Fibroblast of lung (primary cell): ENCODE results near the gene ATXN7L3. TPM values are rescaled to one million over a fixed set of nuclear protein-coding genes. Genes with fewer than 3 reads are reported as not detected.

ENCODE experiments used
- polyA plus RNA-seq, 2 donors: library from polyadenylated mRNA; depleted of rRNA in 1 of 2; stranded (reverse) in 1 of 2; unstranded in 1 of 2; fragments of >200 nt; gene quantifications; 2 replicates each; pipeline ENCODE4 v1.2.1, GENCODE V29; 2011 to 2012; ENCODE audit warnings: missing spikeins in 1 of 2
- total RNA-seq: library from RNA; depleted of rRNA; stranded (reverse); fragments of >200 nt; gene quantifications from 2 replicates; pipeline ENCODE4 v1.2.1, GENCODE V29; 2014

ATXN7L3 gene
- total and polyA plus RNA-seq, 2 donors (not counting 1 experiment from before 2014, with no cell fraction given), result 34.8 to 36.5 TPM

Other genes starting within 250 kb of the ATXN7L3 start
- 0.33 TPM in 1 of 2 replicates, not detected in the other for gene PYY, start 245.9 kb downstream of the ATXN7L3 start, total RNA-seq
- not detected in 2 replicates for gene PYY, start 245.9 kb downstream of the ATXN7L3 start, polyA plus RNA-seq
- gene NAGS, start 195.3 kb downstream of the ATXN7L3 start, total RNA-seq, result 3.3 and 7.4 TPM in 2 replicates
- 0.58 and 0.95 TPM in 2 replicates for gene NAGS, start 195.3 kb downstream of the ATXN7L3 start, polyA plus RNA-seq
- 99.4 and 107 TPM in 2 replicates for gene TMEM101, start 184.9 kb downstream of the ATXN7L3 start, total RNA-seq
- 26.0 and 32.3 TPM in 2 replicates for gene TMEM101, start 184.9 kb downstream of the ATXN7L3 start, polyA plus RNA-seq
- gene LSM12, start 133.2 kb downstream of the ATXN7L3 start, total RNA-seq, result 21.8 and 25.6 TPM in 2 replicates
- 79.3 and 86.4 TPM in 2 replicates for gene LSM12, start 133.2 kb downstream of the ATXN7L3 start, polyA plus RNA-seq
- gene G6PC3, start 129.1 kb downstream of the ATXN7L3 start, total RNA-seq, result 12.3 and 40.0 TPM in 2 replicates
- 76.1 and 113 TPM in 2 replicates for gene G6PC3, start 129.1 kb downstream of the ATXN7L3 start, polyA plus RNA-seq
- 66.8 and 125 TPM in 2 replicates for gene HDAC5, start 76.2 kb downstream of the ATXN7L3 start, total RNA-seq
- 31.3 and 35.1 TPM in 2 replicates for gene HDAC5, start 76.2 kb downstream of the ATXN7L3 start, polyA plus RNA-seq
- 1.0 and 1.5 TPM in 2 replicates for gene HROB, start 58.0 kb downstream of the ATXN7L3 start, total RNA-seq
- gene HROB, start 58.0 kb downstream of the ATXN7L3 start, polyA plus RNA-seq, result 1.8 and 4.7 TPM in 2 replicates
- under 0.01 and 0.17 TPM in 2 replicates for gene ASB16, start 29.2 kb downstream of the ATXN7L3 start, total RNA-seq
- 0.07 TPM in 1 of 2 replicates, not detected in the other for gene ASB16, start 29.2 kb downstream of the ATXN7L3 start, polyA plus RNA-seq
- gene TMUB2, start 12.9 kb downstream of the ATXN7L3 start, total RNA-seq, result 36.2 and 45.4 TPM in 2 replicates
- 33.1 and 37.3 TPM in 2 replicates for gene TMUB2, start 12.9 kb downstream of the ATXN7L3 start, polyA plus RNA-seq
- 42.1 and 49.8 TPM in 2 replicates for gene UBTF, start 19.8 kb upstream of the ATXN7L3 start, total RNA-seq
- 25.1 and 34.3 TPM in 2 replicates for gene UBTF, start 19.8 kb upstream of the ATXN7L3 start, polyA plus RNA-seq
- not detected in 2 replicates for gene SLC4A1, start 68.3 kb upstream of the ATXN7L3 start, total RNA-seq
- gene SLC4A1, start 68.3 kb upstream of the ATXN7L3 start, polyA plus RNA-seq, result not detected in 2 replicates
- gene RUNDC3A, start 108.7 kb upstream of the ATXN7L3 start, total RNA-seq, result under 0.01 TPM in 1 of 2 replicates, not detected in the other
- 0.05 TPM in 1 of 2 replicates, not detected in the other for gene RUNDC3A, start 108.7 kb upstream of the ATXN7L3 start, polyA plus RNA-seq
- gene SLC25A39, start 124.9 kb upstream of the ATXN7L3 start, total RNA-seq, result 47.0 and 70.2 TPM in 2 replicates
- 35.3 and 61.1 TPM in 2 replicates for gene SLC25A39, start 124.9 kb upstream of the ATXN7L3 start, polyA plus RNA-seq
- gene GRN, start 145.4 kb upstream of the ATXN7L3 start, total RNA-seq, result 315 and 448 TPM in 2 replicates
- gene GRN, start 145.4 kb upstream of the ATXN7L3 start, polyA plus RNA-seq, result 146 and 151 TPM in 2 replicates
- gene FAM171A2, start 164.0 kb upstream of the ATXN7L3 start, total RNA-seq, result 5.0 and 6.4 TPM in 2 replicates
- gene FAM171A2, start 164.0 kb upstream of the ATXN7L3 start, polyA plus RNA-seq, result 1.4 and 1.7 TPM in 2 replicates
- gene ITGA2B, start 189.8 kb upstream of the ATXN7L3 start, total RNA-seq, result 0.26 and 0.66 TPM in 2 replicates
- gene ITGA2B, start 189.8 kb upstream of the ATXN7L3 start, polyA plus RNA-seq, result 0.06 and 0.10 TPM in 2 replicates